HG03558 (cell line): ENCODE results near the gene OR5AN1.

Source experiments
- ATAC-seq: cut with Tn5 transposase; IDR thresholded peaks from one replicate; pipeline ENCODE4 v1.9.1; 2021; ENCODE audit warnings: moderate number of reproducible peaks; ENCODE audit not compliant: unreplicated experiment; ENCODE audit errors: extremely low read depth

OR5AN1 gene

DNA sequence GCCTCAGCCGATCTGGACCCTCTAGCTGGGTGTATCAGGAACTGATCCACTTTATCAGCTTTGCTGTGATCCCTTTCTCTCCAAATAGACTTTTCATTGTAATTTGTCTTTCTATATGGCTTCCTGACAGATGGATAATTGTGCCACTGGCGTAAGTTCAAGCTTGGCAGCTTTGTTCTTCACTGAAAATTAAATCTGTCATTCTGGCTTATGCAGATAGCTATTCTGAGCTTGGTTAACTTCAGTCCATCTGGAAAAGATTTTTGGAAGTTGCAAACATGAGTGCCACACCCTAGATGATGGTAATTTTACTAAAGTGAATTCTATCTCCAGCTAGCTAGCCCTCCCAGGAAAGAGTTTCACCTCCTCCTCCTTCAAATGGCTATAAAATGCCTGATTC, 59.5 kb downstream of the OR5AN1 start:
- no peak for ATAC-seq
